PC-3 (cell line): ENCODE results near the gene TMEM9B. TPM values are rescaled to one million over a fixed set of nuclear protein-coding genes. Genes with fewer than 3 reads are reported as not detected.
A peak's percentile ranks its signal among the peaks of the same experiment; 100 is the strongest.

Experiments
- ATAC-seq: fragments of 200-7000 bp; cut with Tn5 transposase; 2 replicates; pipeline ENCODE4 v1.9.1; 2020; ENCODE audit warnings: mild to moderate bottlenecking, moderate library complexity
- BruUV-seq: library from RNA; stranded (reverse); fragments of 400-500 nt; replicated peaks from 2 replicates; lab custom pipeline; 2021; lab: Mats Ljungman, UMichigan
- CTCF ChIA-PET: fragments of 300-600 bp; sonication (Branson Sonifier 250); formaldehyde crosslinking; loops from one replicate; lab custom pipeline; 2022; ENCODE audit warnings: antibody characterized with exemption; lab: Charles Lee
- POLR2A ChIA-PET: fragments of 300-600 bp; sonication (Branson Sonifier 250); formaldehyde crosslinking; loops from one replicate; lab custom pipeline; 2022; ENCODE audit warnings: antibody characterized with exemption; ENCODE audit not compliant: unreplicated experiment; lab: Charles Lee
- DNase-seq: peaks from one replicate; pipeline ENCODE4 v3.0.0-alpha.2; 2015
- H2AFZ ChIP-seq: fragments of 300-600 bp; sonication (generic); 2 replicates; pipeline ENCODE4 v1.6.0; 2016; ENCODE audit warnings: antibody characterized with exemption, low read length
- H3F3A ChIP-seq: fragments of 300-600 bp; sonication (generic); one replicate; pipeline ENCODE4 v1.6.0; 2017; ENCODE audit warnings: antibody characterized with exemption, low read length, control low read depth, mild to moderate bottlenecking; ENCODE audit not compliant: unreplicated experiment
- H3K27ac ChIP-seq: fragments of 300-600 bp; sonication (generic); 2 replicates; pipeline ENCODE4 v1.5.1; 2016; ENCODE audit warnings: mild to moderate bottlenecking, low read length
- H3K27me3 ChIP-seq: fragments of 300-600 bp; sonication (generic); 2 replicates; pipeline ENCODE4 v1.6.1; 2016; ENCODE audit warnings: low read length, mixed read lengths
- H3K36me3 ChIP-seq: fragments of 300-600 bp; sonication (generic); 2 replicates; pipeline ENCODE4 v1.6.1; 2016; ENCODE audit warnings: low read depth, mixed run types, low read length, mixed read lengths
- H3K4me1 ChIP-seq: fragments of 300-600 bp; sonication (generic); 2 replicates; pipeline ENCODE4 v1.5.1; 2016; ENCODE audit warnings: low read length; ENCODE audit not compliant: insufficient read depth
- H3K4me2 ChIP-seq: fragments of 300-600 bp; sonication (generic); 2 replicates; pipeline ENCODE4 v1.6.0; 2016; ENCODE audit warnings: low read length
- H3K4me3 ChIP-seq: fragments of 300-600 bp; sonication (generic); 2 replicates; pipeline ENCODE4 v1.5.1; 2016; ENCODE audit warnings: mild to moderate bottlenecking, low read length, mixed read lengths
- H3K79me2 ChIP-seq: fragments of 300-600 bp; sonication (generic); 2 replicates; pipeline ENCODE4 v1.6.1; 2017; ENCODE audit warnings: low read length, mixed read lengths
- H3K9ac ChIP-seq: fragments of 300-600 bp; sonication (generic); 2 replicates; pipeline ENCODE4 v1.6.0; 2016; ENCODE audit warnings: mild to moderate bottlenecking, low read length
- H3K9me2 ChIP-seq: fragments of 300-600 bp; sonication (generic); replicated peaks from 2 replicates; pipeline ENCODE4 v1.6.1; 2016; ENCODE audit warnings: mixed run types, low read length, mixed read lengths
- H3K9me3 ChIP-seq: fragments of 300-600 bp; sonication (generic); 2 replicates; pipeline ENCODE4 v1.6.1; 2016; ENCODE audit warnings: low read length, mixed read lengths
- H4K20me1 ChIP-seq: fragments of 300-600 bp; sonication (generic); 2 replicates; pipeline ENCODE4 v1.6.1; 2016; ENCODE audit warnings: low read length, mixed read lengths
- EZH2 ChIP-seq: fragments of 300-600 bp; sonication (generic); IDR thresholded peaks from one replicate; pipeline ENCODE4 v1.6.1; 2017; ENCODE audit warnings: antibody characterized with exemption, mild to moderate bottlenecking, low read length; ENCODE audit not compliant: unreplicated experiment
- EZH2phosphoT487 ChIP-seq: fragments of 300-600 bp; sonication (generic); IDR thresholded peaks from 2 replicates; pipeline ENCODE4 v1.6.1; 2018; ENCODE audit warnings: mild to moderate bottlenecking, antibody characterized with exemption, low read length, borderline replicate concordance
- intact Hi-C: fragments of 100-400 bp; cut with micrococcal nuclease; formaldehyde crosslinking; loops from 2 replicates; pipeline ENCODE4 v1.9.0; 2023
- total RNA-seq: library from RNA; depleted of rRNA; stranded (reverse); fragments of >200 nt; gene quantifications from 2 replicates; pipeline ENCODE4 v1.2.3, GENCODE V29; 2014
- TF ChIP-seq, protein P1 (sequence below): fragments of 300-600 bp; sonication (generic); conservative IDR thresholded peaks from 2 replicates; pipeline ENCODE4 v1.5.1; 2017; ENCODE audit warnings: antibody characterized with exemption, low read depth, mild to moderate bottlenecking, low read length

The TMEM9B gene
- total RNA-seq, 1 experiment from 2014 or later = 42.1 TPM

DNA sequence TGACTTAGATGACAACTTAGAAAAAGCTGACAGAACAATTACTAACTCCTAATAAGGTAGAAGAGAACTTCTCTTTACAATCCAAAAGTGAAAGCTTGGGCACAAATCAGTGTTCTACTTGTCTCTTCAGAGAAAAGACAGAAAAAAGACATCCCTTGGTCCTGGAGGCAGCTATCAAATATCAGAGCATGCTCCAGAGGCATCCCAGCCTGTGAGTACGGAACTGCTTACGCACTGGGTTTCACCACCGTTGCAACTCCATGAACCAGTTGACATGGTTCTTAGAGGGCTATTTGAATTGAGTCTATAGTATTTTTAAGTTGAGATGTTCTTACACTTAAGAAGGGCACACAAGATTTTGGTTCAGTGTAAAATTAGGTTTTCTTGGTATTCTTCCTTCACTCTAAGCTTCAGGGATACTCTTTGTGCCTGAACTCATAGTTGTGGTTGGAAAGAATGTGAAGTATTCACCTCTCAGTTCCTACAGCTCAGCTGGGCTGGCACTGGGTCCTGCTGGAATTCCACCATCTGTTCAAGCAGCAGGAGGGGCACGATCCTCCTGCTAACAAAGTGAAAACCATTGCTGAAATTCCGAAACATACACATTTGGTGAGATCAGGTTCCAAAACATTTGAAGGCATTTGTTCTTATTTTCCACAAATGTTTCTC lies 47.0 kb downstream of the TMEM9B start:
- Histone ChIP-seq H3K9ac (no peak overlapping the region), H3K4me3 (no peak overlapping the region), H3K9me2 (no peaks in the 10 kb centered on the region), H3K36me3 (peaks cover 13% of the 10 kb centered on the region), H3K9me3 (no peaks in the 10 kb centered on the region), H4K20me1 (no peaks in the 10 kb centered on the region), H3K4me2 (no peak overlapping the region), H3K79me2 (peaks cover 4% of the 10 kb centered on the region; the same call in 1 of the 2 replicates), H3K27me3 (no peaks in the 10 kb centered on the region), H2AFZ (no peak overlapping the region), H3F3A (no peaks in the 10 kb centered on the region), H3K27ac (no peak overlapping the region), H3K4me1 (peaks cover 18% of the 10 kb centered on the region)
- intact Hi-C loops = no loop called here
- ChIA-PET CTCF (no interaction called here), POLR2A (no interaction called here)
- peak; percentile 51 for DNase-seq
- ATAC-seq = peak; percentile 74
- TF ChIP-seq EZH2 (no peak), EZH2phosphoT487 (no peak)
- TF ChIP-seq, protein P1, sequence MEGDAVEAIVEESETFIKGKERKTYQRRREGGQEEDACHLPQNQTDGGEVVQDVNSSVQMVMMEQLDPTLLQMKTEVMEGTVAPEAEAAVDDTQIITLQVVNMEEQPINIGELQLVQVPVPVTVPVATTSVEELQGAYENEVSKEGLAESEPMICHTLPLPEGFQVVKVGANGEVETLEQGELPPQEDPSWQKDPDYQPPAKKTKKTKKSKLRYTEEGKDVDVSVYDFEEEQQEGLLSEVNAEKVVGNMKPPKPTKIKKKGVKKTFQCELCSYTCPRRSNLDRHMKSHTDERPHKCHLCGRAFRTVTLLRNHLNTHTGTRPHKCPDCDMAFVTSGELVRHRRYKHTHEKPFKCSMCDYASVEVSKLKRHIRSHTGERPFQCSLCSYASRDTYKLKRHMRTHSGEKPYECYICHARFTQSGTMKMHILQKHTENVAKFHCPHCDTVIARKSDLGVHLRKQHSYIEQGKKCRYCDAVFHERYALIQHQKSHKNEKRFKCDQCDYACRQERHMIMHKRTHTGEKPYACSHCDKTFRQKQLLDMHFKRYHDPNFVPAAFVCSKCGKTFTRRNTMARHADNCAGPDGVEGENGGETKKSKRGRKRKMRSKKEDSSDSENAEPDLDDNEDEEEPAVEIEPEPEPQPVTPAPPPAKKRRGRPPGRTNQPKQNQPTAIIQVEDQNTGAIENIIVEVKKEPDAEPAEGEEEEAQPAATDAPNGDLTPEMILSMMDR = no peak
- BruUV-seq = no TSS peak

DNA sequence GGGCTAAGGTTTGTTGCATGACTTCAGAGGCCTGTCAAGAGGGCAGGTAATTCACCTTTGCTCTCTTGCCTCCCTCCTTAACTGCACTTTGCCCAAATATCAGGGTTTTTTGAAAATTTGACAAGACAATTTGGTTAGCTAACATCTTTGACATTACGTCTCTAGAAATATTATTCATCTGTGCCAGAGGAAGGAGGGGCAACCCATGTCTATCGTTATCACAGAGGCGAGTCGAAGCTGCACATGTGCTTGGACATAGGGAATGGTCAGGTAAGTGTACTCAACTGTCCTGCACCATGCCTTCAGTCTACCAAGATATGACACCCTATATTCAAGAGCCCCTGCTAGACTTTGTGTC lies 49.6 kb downstream of the TMEM9B start:
- Histone ChIP-seq H3K4me3 (no peak overlapping the region), H4K20me1 (no peaks in the 10 kb centered on the region), H2AFZ (no peak overlapping the region), H3K9me3 (no peaks in the 10 kb centered on the region), H3K36me3 (peaks cover 4% of the 10 kb centered on the region; the same call in 1 of the 2 replicates), H3F3A (no peaks in the 10 kb centered on the region), H3K4me1 (peaks cover 24% of the 10 kb centered on the region), H3K9ac (no peak overlapping the region), H3K27me3 (no peaks in the 10 kb centered on the region), H3K79me2 (peaks cover 14% of the 10 kb centered on the region), H3K4me2 (no peak overlapping the region), H3K27ac (no peak overlapping the region), H3K9me2 (no peaks in the 10 kb centered on the region)
- ATAC-seq = no peak
- intact Hi-C loops = loop anchor here (1.0 to 5.0 kb wide), 2 partner anchors 45 to 223 kb away; no protein-coding TSS in a partner anchor
- no peak for DNase-seq
- TF ChIP-seq EZH2phosphoT487 (no peak), EZH2 (no peak)
- TF ChIP-seq, protein P1 = peak; percentile 44; the same call in 1 of the 2 replicates
- BruUV-seq = no TSS peak
- POLR2A ChIA-PET = interaction anchor here (0.6 kb wide), 1 partner anchor 21 kb away, joined by 8 read pairs; no protein-coding TSS in a partner anchor
- CTCF ChIA-PET = interaction anchor here (0.6 to 0.9 kb wide), 4 partner anchors 45 to 350 kb away, joined by 3 to 13 read pairs (median 4); partner anchors contain the start of gene DENND5A
